Mammary epithelial cell (primary cell): ENCODE data around the gene SFT2D1.

Experiments
- CTCF ChIP-seq, 2 donors: IDR thresholded peaks in 1 of 2; conservative IDR thresholded peaks in 1 of 2; 2 replicates each; pipeline ENCODE4 v1.5.1; 2011 to 2012; ENCODE audit warnings: inconsistent platforms in 2 of 2, low read length in 2 of 2, mild to moderate bottlenecking in 2 of 2, control low read depth in 1 of 2, low read depth in 1 of 2; ENCODE audit not compliant: insufficient read depth in 1 of 2; ENCODE audit errors: extremely low read depth in 1 of 2
- EZH2 ChIP-seq: IDR thresholded peaks from 2 replicates; pipeline ENCODE4 v1.6.1; 2012; ENCODE audit warnings: low read length, inconsistent platforms, borderline replicate concordance

DNA sequence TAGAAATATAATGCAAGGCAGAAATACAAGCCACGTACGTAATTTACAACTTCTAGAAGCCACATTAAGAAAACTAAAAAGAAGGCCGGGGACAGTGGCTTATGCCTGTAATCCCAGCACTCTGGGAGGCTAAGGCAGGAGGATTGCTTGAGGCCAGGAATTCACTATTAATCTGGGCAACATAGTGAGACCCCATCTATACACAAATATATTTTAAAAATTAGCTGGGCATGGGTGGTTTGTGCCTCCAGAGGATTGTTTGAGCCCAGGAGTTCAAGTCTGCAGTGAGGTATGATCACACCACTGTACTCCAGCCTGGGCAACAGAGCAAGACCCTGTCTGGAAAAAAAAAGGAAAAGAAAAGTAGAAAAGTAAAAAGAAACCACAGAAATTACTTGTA lies 28.1 kb upstream of the SFT2D1 start:
- no peak for TF ChIP-seq CTCF (conservative IDR thresholded peaks at IDR 0.05 in 1 of 2, IDR thresholded peaks at IDR 0.05 in 1 of 2; ENCODE audit: extremely low read depth in 1 of 2, insufficient read depth in 1 of 2, low read depth in 1 of 2, low read length in 2 of 2)
- no peak for TF ChIP-seq EZH2
